Measurements from ENCODE around the gene ARID3A. TPM values are rescaled to one million over a fixed set of nuclear protein-coding genes. Genes with fewer than 3 reads are reported as not detected.

The ARID3A gene
- total and polyA plus RNA-seq, 2 donors (not counting 3 experiments of a cell fraction or from before 2014, with no cell fraction given) = 5.4 to 13.2 TPM

DNA sequence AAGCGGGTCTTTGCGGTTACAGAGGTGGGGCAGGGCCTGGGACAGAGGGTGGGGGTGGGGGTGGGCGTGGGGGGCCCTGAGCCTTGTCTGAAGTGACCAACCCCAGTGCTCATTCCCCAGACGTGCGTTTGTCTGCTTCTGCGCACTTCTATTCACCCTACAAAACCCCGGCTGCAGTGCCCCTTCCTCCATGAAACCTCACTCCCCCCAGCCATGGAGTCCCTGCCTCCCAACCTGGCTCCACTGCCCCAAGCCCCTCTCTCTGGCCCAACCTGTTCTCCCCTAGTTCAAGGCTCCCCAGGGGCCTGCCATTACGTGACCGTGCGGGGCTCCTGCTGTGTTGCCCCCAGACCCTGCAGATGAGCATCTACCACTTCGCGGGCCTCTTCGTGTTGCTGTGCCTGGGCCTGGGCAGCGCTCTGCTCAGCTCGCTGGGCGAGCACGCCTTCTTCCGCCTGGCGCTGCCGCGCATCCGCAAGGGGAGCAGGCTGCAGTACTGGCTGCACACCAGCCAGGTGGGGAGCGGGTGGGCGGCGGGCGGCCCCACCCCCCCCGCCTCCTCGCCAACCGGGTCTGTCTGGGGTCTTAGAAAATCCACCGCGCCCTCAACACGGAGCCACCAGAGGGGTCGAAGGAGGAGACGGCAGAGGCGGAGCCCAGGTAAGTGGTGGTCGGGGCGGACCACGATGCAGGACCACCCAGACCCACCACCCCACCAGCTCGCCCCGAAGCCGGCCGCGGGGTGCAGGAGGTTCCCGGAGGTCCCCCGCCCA lies 82.6 kb downstream of the ARID3A start:
- H3K4me3 ChIP-seq (replicated peaks in 1 of 3; ENCODE audit: insufficient read depth in 1 of 3, low read depth in 1 of 3, low read length in 3 of 3) = no peak overlapping the region
- H4K20me1 ChIP-seq (replicated peaks; ENCODE audit: control insufficient read depth, extremely low read depth, insufficient read depth, low read length) = no peaks in the 10 kb centered on the region
- DNase-seq (ENCODE audit: low read depth, low spot score) (no peak), FAIRE-seq (no peak)
- no peak overlapping the region for H3K9ac ChIP-seq (replicated peaks; ENCODE audit: extremely low read depth, insufficient read depth, low read length)
- H3K36me3 ChIP-seq (ENCODE audit: control insufficient read depth in 2 of 2, extremely low read depth in 1 of 2, insufficient read depth in 2 of 2, low read length in 2 of 2) = peaks cover 5 to 16% of the 10 kb centered on the region in 2 experiments
- H3K4me2 ChIP-seq (ENCODE audit: insufficient read depth, low read length) = no peak overlapping the region
- dilution Hi-C loops (cut with MboI; ENCODE audit: extremely low pct_ligation_motif_present, low sequenced_read_pairs) = no loop called here
- no peak overlapping the region for H3K27ac ChIP-seq (ENCODE audit: insufficient read depth, low read depth, low read length)
- ChIA-PET CTCF (interaction anchor here (0.5 kb wide), 1 partner anchor 502 kb away, joined by 4 read pairs; no protein-coding TSS in a partner anchor), POLR2A (interaction anchor here (0.6 kb wide), 1 partner anchor 15 kb away, joined by 4 read pairs; no protein-coding TSS in a partner anchor)
- H3K27me3 ChIP-seq (ENCODE audit: control insufficient read depth in 2 of 2, insufficient read depth in 2 of 2, low read length in 2 of 2) = no peaks in the 10 kb centered on the region
- intact Hi-C loops (cut with micrococcal nuclease) = no loop called here
- H3K4me1 ChIP-seq (ENCODE audit: control insufficient read depth, extremely low read depth, insufficient read depth, low read length) = no peaks in the 10 kb centered on the region
- no peaks in the 10 kb centered on the region for H3K9me3 ChIP-seq (replicated peaks; ENCODE audit: control insufficient read depth, insufficient read depth, low read length)
- TF ChIP-seq, protein P1, sequence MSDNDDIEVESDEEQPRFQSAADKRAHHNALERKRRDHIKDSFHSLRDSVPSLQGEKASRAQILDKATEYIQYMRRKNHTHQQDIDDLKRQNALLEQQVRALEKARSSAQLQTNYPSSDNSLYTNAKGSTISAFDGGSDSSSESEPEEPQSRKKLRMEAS (IDR thresholded peaks at IDR 0.05; ENCODE audit: insufficient read depth, insufficient read length) = no peak
- TF ChIP-seq EZH2 (IDR thresholded peaks at IDR 0.05; ENCODE audit: borderline replicate concordance, low read depth, low read length, severe bottlenecking) (no peak), POLR2A (IDR thresholded peaks at IDR 0.05; ENCODE audit: low read depth, low read length) (no peak), FOS (IDR thresholded peaks at IDR 0.05; ENCODE audit: borderline replicate concordance, insufficient read depth, low read length) (no peak), POLR2AphosphoS5 (IDR thresholded peaks at IDR 0.05; ENCODE audit: insufficient read depth, low read depth, low read length) (no peak), GATA2 (IDR thresholded peaks at IDR 0.05; ENCODE audit: insufficient read depth, insufficient read length, low read depth, low read length) (no peak), MYC (IDR thresholded peaks at IDR 0.05; ENCODE audit: low read depth, low read length) (no peak), JUN (IDR thresholded peaks at IDR 0.05; ENCODE audit: borderline replicate concordance, insufficient read depth, insufficient read length, low read depth) (no peak)
- TF ChIP-seq, protein P2, sequence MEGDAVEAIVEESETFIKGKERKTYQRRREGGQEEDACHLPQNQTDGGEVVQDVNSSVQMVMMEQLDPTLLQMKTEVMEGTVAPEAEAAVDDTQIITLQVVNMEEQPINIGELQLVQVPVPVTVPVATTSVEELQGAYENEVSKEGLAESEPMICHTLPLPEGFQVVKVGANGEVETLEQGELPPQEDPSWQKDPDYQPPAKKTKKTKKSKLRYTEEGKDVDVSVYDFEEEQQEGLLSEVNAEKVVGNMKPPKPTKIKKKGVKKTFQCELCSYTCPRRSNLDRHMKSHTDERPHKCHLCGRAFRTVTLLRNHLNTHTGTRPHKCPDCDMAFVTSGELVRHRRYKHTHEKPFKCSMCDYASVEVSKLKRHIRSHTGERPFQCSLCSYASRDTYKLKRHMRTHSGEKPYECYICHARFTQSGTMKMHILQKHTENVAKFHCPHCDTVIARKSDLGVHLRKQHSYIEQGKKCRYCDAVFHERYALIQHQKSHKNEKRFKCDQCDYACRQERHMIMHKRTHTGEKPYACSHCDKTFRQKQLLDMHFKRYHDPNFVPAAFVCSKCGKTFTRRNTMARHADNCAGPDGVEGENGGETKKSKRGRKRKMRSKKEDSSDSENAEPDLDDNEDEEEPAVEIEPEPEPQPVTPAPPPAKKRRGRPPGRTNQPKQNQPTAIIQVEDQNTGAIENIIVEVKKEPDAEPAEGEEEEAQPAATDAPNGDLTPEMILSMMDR (IDR thresholded peaks at IDR 0.05; ENCODE audit: extremely low read depth in 1 of 2, insufficient read depth in 1 of 2, low read depth in 1 of 2, low read length in 2 of 2) = no peak
- BruUV-seq (replicated peaks) = no TSS peak
- H2AFZ ChIP-seq (ENCODE audit: low read depth, low read length) = no peak overlapping the region
- peaks cover 4% of the 10 kb centered on the region for H3K79me2 ChIP-seq (ENCODE audit: control insufficient read depth, insufficient read depth, low read length)
- H3K9me1 ChIP-seq (replicated peaks; ENCODE audit: control insufficient read depth, extremely low read depth, insufficient read depth, low read length) = no peaks in the 10 kb centered on the region
